Muscle of leg (tissue), 16 donors: ENCODE results near the gene VGLL4. TPM values are rescaled to one million over a fixed set of nuclear protein-coding genes. Genes with fewer than 3 reads are reported as not detected.
"Not testable (repeated sequence)": the region's sequence is repeated elsewhere in the genome, so short reads cannot be mapped to it uniquely, and the experiment has no call there.

ENCODE experiments used
- DNase-seq: peaks from one replicate; pipeline ENCODE4 v3.0.0; 2013
- H3K27ac ChIP-seq: one replicate; pipeline ENCODE4 v1.5.1; 2013; ENCODE audit warnings: mild to moderate bottlenecking, low read length, control low read depth
- H3K27me3 ChIP-seq: one replicate; pipeline ENCODE4 v1.6.1; 2013; ENCODE audit warnings: low read length; ENCODE audit not compliant: control insufficient read depth, insufficient read depth
- H3K36me3 ChIP-seq: one replicate; pipeline ENCODE4 v1.6.1; 2013; ENCODE audit warnings: low read length; ENCODE audit not compliant: control insufficient read depth, insufficient read depth
- H3K4me1 ChIP-seq: one replicate; pipeline ENCODE4 v1.6.1; 2013; ENCODE audit warnings: low read length; ENCODE audit not compliant: control insufficient read depth, insufficient read depth
- H3K4me3 ChIP-seq: one replicate; pipeline ENCODE4 v1.5.1; 2013; ENCODE audit warnings: low read length, control low read depth
- H3K9me3 ChIP-seq: replicated peaks from 2 replicates; pipeline ENCODE4 v1.6.1; 2013; ENCODE audit warnings: low read depth, low read length; ENCODE audit not compliant: control insufficient read depth
- WGBS: methylation state at CpG from one replicate; pipeline ENCODE4 v1.1.5; 2013; ENCODE audit warnings: missing lambda C conversion rate; ENCODE audit not compliant: insufficient coverage; 5-methylcytosine and 5-hydroxymethylcytosine counted together
- long read RNA-seq, 11 donors: transcript quantifications; one replicate each; lab custom pipeline, GENCODE V29; 2026
- polyA plus RNA-seq, 8 donors: library from polyadenylated mRNA; unstranded; fragments of 120-200 nt; gene quantifications; one replicate each; pipeline versions ENCODE4 v1.2.1 to v1.2.3, GENCODE V29; 2013; ENCODE audit warnings: inconsistent platforms in 1 of 8, low replicate concordance in 1 of 8; ENCODE audit not compliant: insufficient read length in 8 of 8, insufficient read depth in 1 of 8
- total RNA-seq: library from RNA; stranded (reverse); fragments of 120-200 nt; gene quantifications from one replicate; pipeline ENCODE4 v1.2.4, GENCODE V29; 2013

The VGLL4 gene, protein sequence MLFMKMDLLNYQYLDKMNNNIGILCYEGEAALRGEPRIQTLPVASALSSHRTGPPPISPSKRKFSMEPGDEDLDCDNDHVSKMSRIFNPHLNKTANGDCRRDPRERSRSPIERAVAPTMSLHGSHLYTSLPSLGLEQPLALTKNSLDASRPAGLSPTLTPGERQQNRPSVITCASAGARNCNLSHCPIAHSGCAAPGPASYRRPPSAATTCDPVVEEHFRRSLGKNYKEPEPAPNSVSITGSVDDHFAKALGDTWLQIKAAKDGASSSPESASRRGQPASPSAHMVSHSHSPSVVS
- 43.1 TPM for total RNA-seq
- 10 to 100 TPM; 36.7 to 58.4 (median 50.4) TPM for polyA plus RNA-seq
- long read RNA-seq, donor 1, partial matches to known transcripts = 11 of 12 reads
- long read RNA-seq, donor 1, other reads (novel, unspliced or antisense) = 0 of 12 reads
- long read RNA-seq, donor 2 = 0 reads
- long read RNA-seq, donor 3, transcript VGLL4-201 (6 exons, 3,725 nt) = minor isoform, 6 of 44 reads
- long read RNA-seq, donor 3, transcript VGLL4-211 (5 exons, 1,377 nt) = major isoform, 12 of 44 reads
- long read RNA-seq, donor 3, partial matches to known transcripts = 21 of 44 reads
- long read RNA-seq, donor 3, other reads (novel, unspliced or antisense) = 5 of 44 reads
- long read RNA-seq, donor 4, partial matches to known transcripts = 26 of 29 reads
- long read RNA-seq, donor 4, other reads (novel, unspliced or antisense) = 0 of 29 reads
- long read RNA-seq, donor 5, transcript VGLL4-211 (5 exons, 1,377 nt) = major isoform, 27 of 96 reads
- long read RNA-seq, donor 5, partial matches to known transcripts = 67 of 96 reads
- long read RNA-seq, donor 5, other reads (novel, unspliced or antisense) = 0 of 96 reads
- long read RNA-seq, donor 6, transcript VGLL4-211 (5 exons, 1,377 nt) = major isoform, 5 of 39 reads
- long read RNA-seq, donor 6, partial matches to known transcripts = 30 of 39 reads
- long read RNA-seq, donor 6, other reads (novel, unspliced or antisense) = 0 of 39 reads
- long read RNA-seq, donor 7, transcript VGLL4-211 (5 exons, 1,377 nt) = major isoform, 7 of 52 reads
- long read RNA-seq, donor 7, partial matches to known transcripts = 44 of 52 reads
- long read RNA-seq, donor 7, other reads (novel, unspliced or antisense) = 0 of 52 reads
- long read RNA-seq, donor 8, partial matches to known transcripts = 29 of 33 reads
- long read RNA-seq, donor 8, other reads (novel, unspliced or antisense) = 0 of 33 reads
- long read RNA-seq, donor 9, transcript VGLL4-211 (5 exons, 1,377 nt) = major isoform, 8 of 48 reads
- long read RNA-seq, donor 9, partial matches to known transcripts = 40 of 48 reads
- long read RNA-seq, donor 9, other reads (novel, unspliced or antisense) = 0 of 48 reads
- long read RNA-seq, donor 10, transcript VGLL4-211 (5 exons, 1,377 nt) = major isoform, 7 of 32 reads
- long read RNA-seq, donor 10, partial matches to known transcripts = 24 of 32 reads
- long read RNA-seq, donor 10, other reads (novel, unspliced or antisense) = 0 of 32 reads
- long read RNA-seq, donor 11, partial matches to known transcripts = 40 of 43 reads
- long read RNA-seq, donor 11, other reads (novel, unspliced or antisense) = 0 of 43 reads

DNA sequence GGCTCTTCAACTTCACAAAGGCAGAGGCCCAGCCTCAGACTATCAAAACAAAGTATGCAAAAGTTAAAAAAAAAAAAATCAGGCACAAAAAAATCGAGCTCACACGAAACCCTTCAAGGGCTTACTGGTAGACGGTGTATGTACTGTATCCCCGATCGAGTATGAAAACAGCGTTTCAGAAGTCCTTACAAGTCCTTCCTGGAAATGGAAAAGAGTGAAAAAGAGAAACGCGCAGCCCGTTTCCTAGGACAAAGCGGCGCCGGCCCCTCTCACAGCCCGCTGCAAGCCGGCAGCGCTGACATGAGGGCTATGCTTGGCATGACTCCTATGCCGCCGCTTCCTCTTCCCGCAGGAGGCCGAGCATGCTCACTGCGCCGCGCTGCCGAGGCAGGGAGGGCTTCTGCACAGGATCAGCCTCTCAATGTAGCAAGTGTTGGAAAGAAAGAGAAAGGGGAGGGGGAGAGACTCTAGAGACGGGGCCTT lies at the start of gene VGLL4:
VGLL4 (minus strand) TSS at position 311 of the 483 bp plus-strand sequence. CDS start 397 bp downstream, outside the sequence.
- Histone ChIP-seq H3K4me3 (peak within 1 kb of the TSS; percentile 67), H3K27me3 (no peaks in the 10 kb centered on the region), H3K4me1 (peaks cover 30% of the 10 kb centered on the region), H3K27ac (peak within 1 kb of the TSS; percentile 98), H3K36me3 (peaks cover 4% of the 10 kb centered on the region), H3K9me3 (no peaks in the 10 kb centered on the region)
- DNase-seq = peak; percentile 98
- WGBS = under 1% methylated on average over 18 of the region's 24 CpGs

DNA sequence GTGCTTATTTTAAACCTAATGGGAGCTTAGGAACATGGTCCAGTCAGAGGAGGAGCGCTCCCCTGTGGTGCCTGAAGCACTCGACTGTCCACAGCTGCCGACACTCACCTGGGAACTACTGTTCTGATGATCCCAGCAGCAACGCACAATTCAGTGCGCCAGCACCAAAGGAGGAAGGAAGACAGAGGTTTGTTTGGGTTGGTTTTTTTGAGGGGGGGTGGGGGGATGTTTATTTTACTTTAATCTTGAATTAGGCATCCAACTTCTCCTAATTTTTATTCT lies 48.8 kb upstream of the VGLL4 start:
- Histone ChIP-seq H3K27ac (no peak overlapping the region), H3K4me1 (peaks cover 12% of the 10 kb centered on the region), H3K4me3 (no peak overlapping the region), H3K27me3 (no peaks in the 10 kb centered on the region), H3K9me3 (no peaks in the 10 kb centered on the region), H3K36me3 (no peaks in the 10 kb centered on the region)
- 36% methylated on average over 3 of the region's 5 CpGs for WGBS
- no peak for DNase-seq

- Histone ChIP-seq H3K4me1 (peaks cover 12% of the 10 kb centered on the region), H3K36me3 (no peaks in the 10 kb centered on the region), H3K4me3 (no peak overlapping the region), H3K27ac (no peak overlapping the region), H3K9me3 (no peaks in the 10 kb centered on the region), H3K27me3 (no peaks in the 10 kb centered on the region)
- no peak for DNase-seq
- WGBS = 77% methylated on average over 2 of the region's 3 CpGs
Observed at GRCh38 chr3:11691767-11692531, 48.2 kb upstream of the VGLL4 start.

GRCh38 chr3:11690863-11691766 lies 47.4 kb upstream of the VGLL4 start:
- Histone ChIP-seq H3K27me3 (no peaks in the 10 kb centered on the region), H3K27ac (peak overlapping the region; percentile 75), H3K36me3 (no peaks in the 10 kb centered on the region), H3K9me3 (no peaks in the 10 kb centered on the region), H3K4me1 (peaks cover 12% of the 10 kb centered on the region), H3K4me3 (no peak overlapping the region)
- peak; percentile 60 for DNase-seq
- 73% methylated on average over 4 of the region's 8 CpGs for WGBS

DNA sequence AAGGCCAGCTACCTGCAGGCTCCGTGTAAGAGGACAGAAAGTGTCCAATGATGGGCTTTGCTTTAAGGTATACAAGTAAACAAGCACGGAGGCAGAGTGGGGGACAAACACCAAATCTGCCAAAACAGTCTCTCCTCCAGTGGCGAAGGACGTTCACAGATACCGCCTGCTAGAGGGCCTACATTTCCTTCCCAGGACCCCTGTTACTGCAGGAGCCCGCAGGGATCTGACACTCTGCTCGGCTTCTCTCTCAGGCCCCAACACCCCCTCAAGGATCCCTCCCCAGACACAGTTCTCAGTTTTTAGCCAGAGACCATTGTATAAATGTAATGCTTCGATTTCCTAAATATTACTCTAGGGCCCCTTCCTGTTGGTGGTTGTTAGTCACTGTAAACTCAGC lies 46.0 kb upstream of the VGLL4 start:
- Histone ChIP-seq H3K9me3 (no peaks in the 10 kb centered on the region), H3K36me3 (no peaks in the 10 kb centered on the region), H3K27me3 (no peaks in the 10 kb centered on the region), H3K27ac (peak overlapping the region; percentile 75), H3K4me3 (no peak overlapping the region), H3K4me1 (peaks cover 9% of the 10 kb centered on the region)
- 37% methylated on average over 5 of the region's 8 CpGs for WGBS
- DNase-seq = no peak

GRCh38 chr3:11684980-11685379 lies 41.3 kb upstream of the VGLL4 start:
- not testable (repeated sequence) for H3K4me1 ChIP-seq, H3K27me3 ChIP-seq, H3K27ac ChIP-seq, H3K4me3 ChIP-seq, DNase-seq, H3K9me3 ChIP-seq, H3K36me3 ChIP-seq
- WGBS = no CpG with 5 or more reads among the region's 6 CpGs

DNA sequence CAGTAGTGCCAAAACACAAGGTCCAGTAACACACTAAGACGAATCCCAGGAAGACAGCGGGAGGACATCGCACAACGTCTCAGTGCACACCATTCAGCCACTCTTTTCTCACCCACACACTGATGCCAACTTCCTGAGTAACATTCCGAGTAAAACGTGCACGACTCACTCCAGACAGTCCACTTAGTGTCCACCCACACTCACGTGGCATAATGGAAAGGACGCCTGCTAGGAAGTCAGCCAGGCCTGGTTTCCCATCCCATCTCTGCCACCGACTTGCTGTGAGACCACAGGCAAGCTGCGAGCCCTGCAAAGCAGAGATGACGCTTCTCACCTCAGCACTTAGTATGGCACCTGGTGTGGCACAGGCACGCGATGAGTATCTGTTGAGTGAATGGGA lies 36.8 kb upstream of the VGLL4 start:
- no peak for DNase-seq
- Histone ChIP-seq H3K36me3 (no peaks in the 10 kb centered on the region), H3K4me3 (no peak overlapping the region), H3K27ac (no peak overlapping the region), H3K9me3 (no peaks in the 10 kb centered on the region), H3K4me1 (no peaks in the 10 kb centered on the region), H3K27me3 (no peaks in the 10 kb centered on the region)
- 86% methylated on average over 8 of the region's 14 CpGs for WGBS

- 100% methylated on average over 1 of the region's 5 CpGs for WGBS
- no peak overlapping the region for H3K27ac ChIP-seq
- H3K36me3 ChIP-seq = no peaks in the 10 kb centered on the region
- H3K4me3 ChIP-seq = no peak overlapping the region
- H3K4me1 ChIP-seq = no peaks in the 10 kb centered on the region
- DNase-seq = no peak
- no peaks in the 10 kb centered on the region for H3K9me3 ChIP-seq
- H3K27me3 ChIP-seq = no peaks in the 10 kb centered on the region
Observed at GRCh38 chr3:11679964-11680363, 36.2 kb upstream of the VGLL4 start.
